Iris pigment epithelial cell (primary cell): ENCODE results near the gene FAM53A.

Source experiments
- DNase-seq: peaks from one replicate; pipeline ENCODE4 v3.0.0-alpha.2; 2011; ENCODE audit warnings: low read depth

The FAM53A gene

GRCh38 chr4:1623821-1624518 is 60.1 kb downstream of the FAM53A start:
- no peak for DNase-seq

- no peak for DNase-seq
Measured at GRCh38 chr4:1623400-1623799, 60.7 kb downstream of the FAM53A start.

- DNase-seq, result no peak
Measured at GRCh38 chr4:1622956-1623355, 61.2 kb downstream of the FAM53A start.

GRCh38 chr4:1622238-1622637 is 61.9 kb downstream of the FAM53A start:
- no peak for DNase-seq

- no peak for DNase-seq
Measured at GRCh38 chr4:1621526-1621925, 62.6 kb downstream of the FAM53A start.

- no peak for DNase-seq
Measured at GRCh38 chr4:1619151-1619672, 64.9 kb downstream of the FAM53A start.

GRCh38 chr4:1618438-1618837 is 65.7 kb downstream of the FAM53A start:
- no peak for DNase-seq

GRCh38 chr4:1616557-1616930 is 67.6 kb downstream of the FAM53A start:
- no peak for DNase-seq

- DNase-seq, result no peak
Measured at GRCh38 chr4:1615786-1616556, 68.1 kb downstream of the FAM53A start.

GRCh38 chr4:1614854-1615595 is 69.1 kb downstream of the FAM53A start:
- no peak for DNase-seq

GRCh38 chr4:1614502-1614853 is 69.6 kb downstream of the FAM53A start:
- no peak for DNase-seq

GRCh38 chr4:1614049-1614448 is 70.1 kb downstream of the FAM53A start:
- DNase-seq, result no peak

- DNase-seq, result no peak
Measured at GRCh38 chr4:1613099-1613495, 71.0 kb downstream of the FAM53A start.

- no peak for DNase-seq
Measured at GRCh38 chr4:1612278-1613098, 71.6 kb downstream of the FAM53A start.

GRCh38 chr4:1611501-1611870 is 72.6 kb downstream of the FAM53A start:
- DNase-seq, result no peak

- no peak for DNase-seq
Measured at GRCh38 chr4:1610791-1611500, 73.2 kb downstream of the FAM53A start.

GRCh38 chr4:1609901-1610790 is 74.0 kb downstream of the FAM53A start:
- DNase-seq, result no peak

GRCh38 chr4:1608821-1609500 is 75.2 kb downstream of the FAM53A start:
- no peak for DNase-seq

- DNase-seq, result no peak
Measured at GRCh38 chr4:1608196-1608820, 75.8 kb downstream of the FAM53A start.
